ENCODE results near the gene ZNF543. TPM values are rescaled to one million over a fixed set of nuclear protein-coding genes. Genes with fewer than 3 reads are reported as not detected.

ZNF543 gene
- total RNA-seq, 1 experiment from 2014 or later = 10.6 TPM

DNA sequence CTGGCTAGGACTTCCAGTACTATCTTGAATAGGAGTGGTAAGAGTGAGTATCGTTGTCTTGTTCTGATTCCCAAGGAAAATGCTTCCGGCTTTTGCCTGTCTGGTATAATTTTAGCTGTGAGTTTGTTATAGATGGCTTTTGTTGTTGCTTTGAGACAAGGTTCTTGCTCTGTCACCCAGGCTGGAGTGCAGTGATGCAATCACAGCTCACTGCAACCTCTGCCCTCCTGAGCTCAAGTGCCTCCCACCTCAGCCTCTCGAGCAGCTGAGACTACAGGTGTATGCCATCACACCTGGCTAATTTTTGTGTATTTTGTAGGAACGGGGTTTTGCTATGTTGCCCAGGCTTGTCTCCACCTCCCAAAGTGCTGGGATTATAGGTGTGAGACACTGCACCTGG lies 6.1 kb upstream of the ZNF543 start:
- TF ChIP-seq EZH2 (IDR thresholded peaks at IDR 0.05; ENCODE audit: borderline replicate concordance, low read depth, low read length, poor library complexity, severe bottlenecking) = no peak
- TF ChIP-seq, protein P1, sequence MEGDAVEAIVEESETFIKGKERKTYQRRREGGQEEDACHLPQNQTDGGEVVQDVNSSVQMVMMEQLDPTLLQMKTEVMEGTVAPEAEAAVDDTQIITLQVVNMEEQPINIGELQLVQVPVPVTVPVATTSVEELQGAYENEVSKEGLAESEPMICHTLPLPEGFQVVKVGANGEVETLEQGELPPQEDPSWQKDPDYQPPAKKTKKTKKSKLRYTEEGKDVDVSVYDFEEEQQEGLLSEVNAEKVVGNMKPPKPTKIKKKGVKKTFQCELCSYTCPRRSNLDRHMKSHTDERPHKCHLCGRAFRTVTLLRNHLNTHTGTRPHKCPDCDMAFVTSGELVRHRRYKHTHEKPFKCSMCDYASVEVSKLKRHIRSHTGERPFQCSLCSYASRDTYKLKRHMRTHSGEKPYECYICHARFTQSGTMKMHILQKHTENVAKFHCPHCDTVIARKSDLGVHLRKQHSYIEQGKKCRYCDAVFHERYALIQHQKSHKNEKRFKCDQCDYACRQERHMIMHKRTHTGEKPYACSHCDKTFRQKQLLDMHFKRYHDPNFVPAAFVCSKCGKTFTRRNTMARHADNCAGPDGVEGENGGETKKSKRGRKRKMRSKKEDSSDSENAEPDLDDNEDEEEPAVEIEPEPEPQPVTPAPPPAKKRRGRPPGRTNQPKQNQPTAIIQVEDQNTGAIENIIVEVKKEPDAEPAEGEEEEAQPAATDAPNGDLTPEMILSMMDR (conservative IDR thresholded peaks at IDR 0.05; ENCODE audit: low read depth, low read length) = no peak
- DNase-seq (ENCODE audit: low spot score) = no peak
- Histone ChIP-seq H3K36me3 (ENCODE audit: insufficient read depth, low read length, poor library complexity, severe bottlenecking) (no peaks in the 10 kb centered on the region), H3K27ac (ENCODE audit: low read depth, low read length, poor library complexity, severe bottlenecking) (no peak overlapping the region), H3K4me1 (ENCODE audit: insufficient read depth, low read length, poor library complexity, severe bottlenecking) (no peaks in the 10 kb centered on the region), H3K27me3 (replicated peaks; ENCODE audit: insufficient read depth, low read depth, low read length, poor library complexity) (peaks cover 38% of the 10 kb centered on the region), H3K9me3 (ENCODE audit: low read depth, low read length, poor library complexity, severe bottlenecking) (no peaks in the 10 kb centered on the region), H3K4me3 (ENCODE audit: low read depth, low read length, poor library complexity, severe bottlenecking) (no peak overlapping the region)
- ChIA-PET POLR2A (ENCODE audit: low non-redundant PET) (no interaction called here), CTCF (no interaction called here)
- BruUV-seq (replicated peaks) = no TSS peak
- intact Hi-C loops (cut with micrococcal nuclease; ENCODE audit: unreplicated experiment) = no loop called here

- TF ChIP-seq EZH2 (IDR thresholded peaks at IDR 0.05; ENCODE audit: borderline replicate concordance, low read depth, low read length, poor library complexity, severe bottlenecking) = no peak
- TF ChIP-seq, protein P1 (conservative IDR thresholded peaks at IDR 0.05; ENCODE audit: low read depth, low read length) = no peak
- Histone ChIP-seq H3K4me3 (ENCODE audit: low read depth, low read length, poor library complexity, severe bottlenecking) (no peak overlapping the region), H3K27ac (ENCODE audit: low read depth, low read length, poor library complexity, severe bottlenecking) (no peak overlapping the region), H3K4me1 (ENCODE audit: insufficient read depth, low read length, poor library complexity, severe bottlenecking) (no peaks in the 10 kb centered on the region), H3K9me3 (ENCODE audit: low read depth, low read length, poor library complexity, severe bottlenecking) (no peaks in the 10 kb centered on the region), H3K27me3 (replicated peaks; ENCODE audit: insufficient read depth, low read depth, low read length, poor library complexity) (peaks cover 38% of the 10 kb centered on the region), H3K36me3 (ENCODE audit: insufficient read depth, low read length, poor library complexity, severe bottlenecking) (no peaks in the 10 kb centered on the region)
- no peak for DNase-seq (ENCODE audit: low spot score)
- ChIA-PET POLR2A (ENCODE audit: low non-redundant PET) (no interaction called here), CTCF (no interaction called here)
- intact Hi-C loops (cut with micrococcal nuclease; ENCODE audit: unreplicated experiment) = no loop called here
- no TSS peak for BruUV-seq (replicated peaks)
Measured at GRCh38 chr19:57317503-57317902, 2.8 kb upstream of the ZNF543 start.

GRCh38 chr19:57319869-57320179 lies 448 bp upstream of the ZNF543 start:
- H3K4me1 ChIP-seq (ENCODE audit: insufficient read depth, low read length, poor library complexity, severe bottlenecking) = no peaks in the 10 kb centered on the region
- ChIA-PET POLR2A (ENCODE audit: low non-redundant PET) (no interaction called here), CTCF (no interaction called here)
- intact Hi-C loops (cut with micrococcal nuclease; ENCODE audit: unreplicated experiment) = no loop called here
- H3K27ac ChIP-seq (ENCODE audit: low read depth, low read length, poor library complexity, severe bottlenecking) = peak overlapping the region; percentile 88
- DNase-seq (ENCODE audit: low spot score) = no peak
- H3K36me3 ChIP-seq (ENCODE audit: insufficient read depth, low read length, poor library complexity, severe bottlenecking) = peaks cover 11% of the 10 kb centered on the region
- peaks cover 36% of the 10 kb centered on the region for H3K27me3 ChIP-seq (replicated peaks; ENCODE audit: insufficient read depth, low read depth, low read length, poor library complexity)
- H3K9me3 ChIP-seq (ENCODE audit: low read depth, low read length, poor library complexity, severe bottlenecking) = no peaks in the 10 kb centered on the region
- TF ChIP-seq, protein P1 (conservative IDR thresholded peaks at IDR 0.05; ENCODE audit: low read depth, low read length) = no peak
- no peak for TF ChIP-seq EZH2 (IDR thresholded peaks at IDR 0.05; ENCODE audit: borderline replicate concordance, low read depth, low read length, poor library complexity, severe bottlenecking)
- no TSS peak for BruUV-seq (replicated peaks)
- H3K4me3 ChIP-seq (ENCODE audit: low read depth, low read length, poor library complexity, severe bottlenecking) = peak overlapping the region; percentile 93

All from A673 (cell line).